ENCODE measurements around the gene ABCD4. TPM values are rescaled to one million over a fixed set of nuclear protein-coding genes. Genes with fewer than 3 reads are reported as not detected.

The ABCD4 gene
- polyA plus RNA-seq, 3 donors: 101 to 149 (median 143) TPM

DNA sequence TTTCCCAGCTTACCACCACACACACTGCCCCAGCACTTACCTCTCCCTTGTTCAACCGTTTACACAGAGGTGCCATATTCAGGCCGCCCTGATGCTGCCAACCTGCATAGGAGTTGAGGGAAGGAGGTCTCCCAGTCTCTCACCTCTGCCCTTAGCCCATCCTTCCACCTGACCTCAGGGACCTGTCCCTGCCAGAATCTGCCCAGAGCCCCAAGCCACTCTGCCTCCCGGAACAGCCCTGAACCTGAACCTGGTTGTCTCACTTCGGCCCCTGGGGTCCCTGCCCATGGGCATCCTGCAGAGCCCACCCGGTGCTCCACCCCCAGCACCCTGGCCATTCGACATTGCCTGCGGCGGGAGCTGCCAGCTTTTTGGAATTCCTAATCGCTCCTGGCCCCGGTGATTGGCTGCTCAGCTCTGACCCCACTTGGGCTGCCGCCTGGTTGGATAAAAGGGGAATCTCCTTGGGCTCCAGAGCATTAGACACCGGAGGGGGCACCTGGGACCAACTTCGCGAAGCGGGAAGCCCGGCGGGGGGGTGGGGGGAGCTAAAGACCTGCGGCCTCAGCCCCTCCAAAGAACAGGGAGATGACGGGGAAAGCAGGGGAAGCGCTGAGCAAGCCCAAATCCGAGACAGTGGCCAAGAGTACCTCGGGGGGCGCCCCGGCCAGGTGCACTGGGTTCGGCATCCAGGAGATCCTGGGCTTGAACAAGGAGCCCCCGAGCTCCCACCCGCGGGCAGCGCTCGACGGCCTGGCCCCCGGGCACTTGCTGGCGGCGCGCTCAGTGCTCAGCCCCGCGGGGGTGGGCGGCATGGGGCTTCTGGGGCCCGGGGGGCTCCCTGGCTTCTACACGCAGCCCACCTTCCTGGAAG is 63.5 kb downstream of the ABCD4 start, which contains the start of gene VSX2:
TSS of gene VSX2 (plus strand) at position 476 of the 874 bp plus-strand sequence. CDS start at position 589, 113 bp downstream.
- no peak for DNase-seq

DNA sequence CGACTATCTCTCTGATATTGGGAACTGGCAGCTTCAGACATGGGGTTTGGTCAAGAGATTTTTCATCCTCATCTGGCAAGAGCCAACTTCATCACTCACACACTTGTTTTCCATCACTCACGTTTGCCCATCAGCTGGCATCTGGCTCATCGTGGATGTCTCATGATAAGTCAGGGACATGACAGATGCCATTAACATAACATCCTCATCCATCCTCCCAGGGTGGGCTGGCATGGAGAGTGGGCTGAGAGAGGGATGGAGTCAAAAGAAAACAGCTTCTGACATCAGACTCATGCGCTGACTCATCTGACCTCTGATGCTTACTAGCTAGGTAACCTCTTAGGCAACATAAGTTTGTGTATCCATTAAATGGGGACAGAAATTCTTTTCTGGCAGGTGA is 65.3 kb downstream of the ABCD4 start:
- no peak for DNase-seq

Other genes with a start within 250 kb of the ABCD4 start
- gene ALDH6A1, start 218.5 kb downstream of the ABCD4 start, polyA plus RNA-seq (ENCODE audit: insufficient read length in 3 of 3): 100 to 1,000 TPM in 2 of 3 donors, 10 to 100 TPM in 1; 93.8 to 130 (median 122) TPM
- gene LIN52, start 218.0 kb downstream of the ABCD4 start, polyA plus RNA-seq (ENCODE audit: insufficient read length in 3 of 3): 10 to 100 TPM; 15.1 to 18.4 (median 17.3) TPM
- gene VSX2, start 63.5 kb downstream of the ABCD4 start, polyA plus RNA-seq (ENCODE audit: insufficient read length in 3 of 3): under 1 TPM in 2 of 3 donors, not detected in 1; 0.08 to 0.09 TPM
- gene VRTN, start 45.5 kb upstream of the ABCD4 start, polyA plus RNA-seq (ENCODE audit: insufficient read length in 3 of 3): under 1 TPM in 1 of 3 donors, not detected in 2; 0.06 TPM
- under 1 TPM; 0.23 to 0.31 (median 0.30) TPM for gene SYNDIG1L, start 123.3 kb upstream of the ABCD4 start, polyA plus RNA-seq (ENCODE audit: insufficient read length in 3 of 3)
- gene NPC2, start 190.4 kb upstream of the ABCD4 start, polyA plus RNA-seq (ENCODE audit: insufficient read length in 3 of 3): 100 to 1,000 TPM; 311 to 336 (median 311) TPM
- 10 to 100 TPM; 40.2 to 42.7 (median 41.7) TPM for gene ISCA2, start 190.8 kb upstream of the ABCD4 start, polyA plus RNA-seq (ENCODE audit: insufficient read length in 3 of 3)